H54 (cell line): ENCODE data around the gene NDST1.
"Not testable (repeated sequence)": the region's sequence is repeated elsewhere in the genome, so short reads cannot be mapped to it uniquely, and the experiment has no call there.

ENCODE experiments used
- DNase-seq: peaks from one replicate; pipeline ENCODE4 v3.0.0; 2011; ENCODE audit warnings: low spot score, mixed read lengths; ENCODE audit not compliant: insufficient read length
- FAIRE-seq: peaks from 3 replicates; lab custom pipeline; 2011; peaks lifted over from hg19 to GRCh38; lab: Jason Lieb, UNC
- POLR2A ChIP-seq: IDR thresholded peaks from 2 replicates; pipeline ENCODE4 v1.6.1; 2011; ENCODE audit warnings: low read depth, mild to moderate bottlenecking, low read length

Gene NDST1

GRCh38 chr5:150507474-150508276 lies at the start of gene NDST1:
Gene NDST1, plus strand, starts transcription at chr5:150508131. Its CDS starts 13,124 bp downstream, at chr5:150521255.
- FAIRE-seq (no peak), DNase-seq (no peak)
- TF ChIP-seq POLR2A, result no peak

- FAIRE-seq (no peak), DNase-seq (peak; percentile 75)
- no peak; the same call in 1 of the 2 replicates for TF ChIP-seq POLR2A
These were observed 49.0 kb upstream of the NDST1 start for GRCh38 chr5:150458802-150459557.

- no peak for FAIRE-seq
- TF ChIP-seq POLR2A, result no peak
- no peak for DNase-seq
These were observed 47.1 kb upstream of the NDST1 start for GRCh38 chr5:150460781-150461180.

- no peak for DNase-seq
- FAIRE-seq, result no peak
- TF ChIP-seq POLR2A, result no peak
These were observed 46.7 kb upstream of the NDST1 start for GRCh38 chr5:150461231-150461630.

GRCh38 chr5:150464554-150465012 lies 43.3 kb upstream of the NDST1 start:
- no peak for DNase-seq
- FAIRE-seq, result no peak
- no peak for TF ChIP-seq POLR2A

GRCh38 chr5:150465927-150466326 lies 42.0 kb upstream of the NDST1 start:
- DNase-seq, result no peak
- TF ChIP-seq POLR2A, result no peak
- FAIRE-seq, result no peak

- no peak for TF ChIP-seq POLR2A
- DNase-seq (no peak), FAIRE-seq (no peak)
These were observed 39.7 kb upstream of the NDST1 start for GRCh38 chr5:150468206-150468605.

GRCh38 chr5:150469718-150470469 lies 38.0 kb upstream of the NDST1 start:
- FAIRE-seq, result no peak

GRCh38 chr5:150473673-150474358 lies 34.1 kb upstream of the NDST1 start:
- no peak for FAIRE-seq
- DNase-seq, result peak; percentile 74
- no peak for TF ChIP-seq POLR2A

More at GRCh38 chr5:150469718-150470469, 38.0 kb upstream of the NDST1 start:
- no peak for TF ChIP-seq POLR2A
- no peak for DNase-seq

- FAIRE-seq, DNase-seq: not testable (repeated sequence)
These were observed 31.4 kb upstream of the NDST1 start for GRCh38 chr5:150476568-150476967.

GRCh38 chr5:150479416-150479815 lies 28.5 kb upstream of the NDST1 start:
- no peak for DNase-seq
- no peak for FAIRE-seq
- no peak for TF ChIP-seq POLR2A

- FAIRE-seq (no peak), DNase-seq (no peak)
- no peak for TF ChIP-seq POLR2A
These were observed 26.3 kb upstream of the NDST1 start for GRCh38 chr5:150481708-150481965.

GRCh38 chr5:150481972-150482406 lies 25.9 kb upstream of the NDST1 start:
- no peak for TF ChIP-seq POLR2A
- FAIRE-seq, result no peak
- no peak for DNase-seq

GRCh38 chr5:150484964-150485692 lies 22.8 kb upstream of the NDST1 start:
- no peak for FAIRE-seq
- DNase-seq, result no peak
- no peak for TF ChIP-seq POLR2A
